Endothelial cell (in vitro differentiated cells): ENCODE data around the gene SRRM4. TPM values are rescaled to one million over a fixed set of nuclear protein-coding genes. Genes with fewer than 3 reads are reported as not detected.

Experiments
- DNase-seq: peaks from one replicate; pipeline ENCODE4 v3.0.0; 2021; ENCODE audit warnings: low spot score
- H3K27ac Mint-ChIP-seq: one replicate; pipeline ENCODE4 v1.8.0; 2021; ENCODE audit warnings: mixed read lengths, inconsistent platforms; ENCODE audit not compliant: unreplicated experiment
- H3K27me3 Mint-ChIP-seq: one replicate; pipeline ENCODE4 v1.8.0; 2021; ENCODE audit warnings: mild to moderate bottlenecking, moderate library complexity, mixed read lengths, inconsistent platforms; ENCODE audit not compliant: unreplicated experiment
- H3K36me3 Mint-ChIP-seq: one replicate; pipeline ENCODE4 v1.8.0; 2021; ENCODE audit warnings: mild to moderate bottlenecking, low read depth, mixed read lengths, inconsistent platforms; ENCODE audit not compliant: unreplicated experiment
- H3K4me1 Mint-ChIP-seq: one replicate; pipeline ENCODE4 v1.8.0; 2021; ENCODE audit warnings: mild to moderate bottlenecking, mixed read lengths, inconsistent platforms; ENCODE audit not compliant: unreplicated experiment
- H3K4me3 Mint-ChIP-seq: one replicate; pipeline ENCODE4 v1.8.0; 2021; ENCODE audit warnings: mild to moderate bottlenecking, mixed read lengths, inconsistent platforms; ENCODE audit not compliant: unreplicated experiment
- H3K9me3 Mint-ChIP-seq: one replicate; pipeline ENCODE4 v1.8.0; 2021; ENCODE audit warnings: mixed read lengths, inconsistent platforms; ENCODE audit not compliant: unreplicated experiment
- CTCF ChIP-seq: fragments of 200-600 bp; sonication (generic); IDR thresholded peaks from one replicate; pipeline ENCODE4 v1.5.0; 2021; ENCODE audit warnings: antibody characterized with exemption; ENCODE audit not compliant: unreplicated experiment
- total RNA-seq: library from RNA; stranded (reverse); fragmentation: NEBNext Ultra II Directional; extraction: Animal tissue kit (Norgen Biotek cat#: 25700); gene quantifications from one replicate; pipeline ENCODE4 v1.2.1, GENCODE V29; 2021; ENCODE audit not compliant: unreplicated experiment

SRRM4 gene
- total RNA-seq, 1 donor from 2014 or later: 3.6 TPM

- H3K4me1 Mint-ChIP-seq: peaks cover under 1% of the 10 kb centered on the region
- H3K27ac Mint-ChIP-seq: no peak overlapping the region
These were observed 227.3 kb downstream of the SRRM4 start for GRCh38 chr12:119208626-119209061.

GRCh38 chr12:119211884-119212283 is 230.5 kb downstream of the SRRM4 start:
- DNase-seq: no peak
- H3K27me3 Mint-ChIP-seq: no peaks in the 10 kb centered on the region
- H3K4me3 Mint-ChIP-seq: no peak overlapping the region
- H3K9me3 Mint-ChIP-seq: no peaks in the 10 kb centered on the region
- H3K27ac Mint-ChIP-seq: no peak overlapping the region
- H3K4me1 Mint-ChIP-seq: peaks cover 6% of the 10 kb centered on the region
- TF ChIP-seq CTCF: no peak
- H3K36me3 Mint-ChIP-seq: no peaks in the 10 kb centered on the region

More at GRCh38 chr12:119208626-119209061, 227.3 kb downstream of the SRRM4 start:
- peak; percentile 9 for DNase-seq
- H3K9me3 Mint-ChIP-seq: no peaks in the 10 kb centered on the region
- TF ChIP-seq CTCF: no peak
- peaks cover 2% of the 10 kb centered on the region for H3K27me3 Mint-ChIP-seq
- H3K36me3 Mint-ChIP-seq: no peaks in the 10 kb centered on the region
- no peak overlapping the region for H3K4me3 Mint-ChIP-seq

Other genes with a start within 250 kb of the SRRM4 start
- 2.7 TPM for gene HSPB8, start 197.4 kb downstream of the SRRM4 start, total RNA-seq